HepG2 (cell line): ENCODE measurements around the gene RAPH1.
"Not testable (repeated sequence)": the region's sequence is repeated elsewhere in the genome, so short reads cannot be mapped to it uniquely, and the experiment has no call there.

Experiments used
- EP300 ChIP-seq, 3 experiments: sonication (generic) in 1 of 3; formaldehyde crosslinking in 1 of 3; IDR thresholded peaks; 2 replicates each; pipeline versions ENCODE4 v1.5.1 to v1.6.1; 2011 to 2020; ENCODE audit warnings: low read depth in 2 of 3, low read length in 2 of 3, borderline replicate concordance in 1 of 3, improper control_type of control experiment in 1 of 3, mild to moderate bottlenecking in 1 of 3, missing genetic modification reagents in 1 of 3, moderate library complexity in 1 of 3
- KAT7 ChIP-seq: IDR thresholded peaks from 2 replicates; pipeline ENCODE4 v1.6.1; 2018; ENCODE audit warnings: borderline replicate concordance, missing compliant biosample characterization

- TF ChIP-seq KAT7 (CRISPR knock-in tag); EP300 (IDR thresholded peaks at IDR 0.05; ENCODE audit: low read depth in 2 of 2, low read length in 2 of 2); EP300 (CRISPR knock-in tag; IDR thresholded peaks at IDR 0.05; ENCODE audit: borderline replicate concordance): not testable (repeated sequence)
Measured at GRCh38 chr2:203503460-203503859, 31.6 kb downstream of the RAPH1 start.
